ENCODE measurements around the gene IL18R1. TPM values are rescaled to one million over a fixed set of nuclear protein-coding genes. Genes with fewer than 3 reads are reported as not detected.
A peak's percentile ranks its signal among the peaks of the same experiment; 100 is the strongest.

The IL18R1 gene
- total RNA-seq, 1 experiment from 2014 or later: 0.08 TPM

DNA sequence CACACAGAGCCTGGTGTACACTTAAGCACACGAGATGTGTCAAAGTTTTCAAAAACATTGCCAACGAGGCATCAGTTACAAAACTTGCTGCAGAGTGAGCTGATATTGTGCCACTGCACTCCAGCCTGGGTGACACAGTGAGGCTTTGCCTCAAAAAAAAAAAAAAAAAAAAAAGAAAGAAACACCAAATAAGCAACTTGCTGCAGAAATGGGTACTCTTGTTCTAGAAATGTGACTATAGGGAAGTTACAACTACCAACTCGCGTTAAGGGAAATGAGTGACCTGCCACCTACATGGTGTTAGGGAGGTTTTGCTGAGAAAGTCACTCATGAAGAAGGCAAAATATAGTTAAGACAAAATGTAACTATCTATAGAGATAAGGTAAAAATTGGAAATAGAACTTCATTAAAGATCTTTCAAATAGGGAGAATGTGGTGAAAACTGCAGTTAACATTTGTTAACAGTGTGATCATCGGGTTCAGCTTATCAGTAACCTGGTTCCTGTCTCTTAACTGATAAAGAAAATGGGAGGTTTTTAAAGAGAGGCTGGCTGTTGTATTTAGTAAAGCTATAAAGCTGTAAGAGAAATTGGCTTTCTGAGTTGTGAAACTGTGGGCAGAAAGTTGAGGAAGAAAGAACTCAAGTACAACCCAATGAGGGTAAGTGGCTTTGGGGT lies 44.5 kb upstream of the IL18R1 start, which contains the start of gene IL1RL1:
IL1RL1 (plus strand) TSS at position 600 of the 677 bp plus-strand sequence. CDS start 26,702 bp downstream, outside the sequence.
- in situ Hi-C loops (cut with HindIII; ENCODE audit: low pct_unique_long_range_greater_than_20kb, low sequenced_read_pairs) (no loop called here), intact Hi-C loops (cut with micrococcal nuclease; ENCODE audit: unreplicated experiment) (no loop called here)
- POLR2A ChIA-PET: no interaction called here
- Histone ChIP-seq H3K27me3 (ENCODE audit: control insufficient read depth, insufficient read depth, low read length) (0 out of 2 replicates have a peak, but pooled peaks cover 2% of the 10 kb centered on the region), H3K4me3 (ENCODE audit: low read depth in 2 of 2, low read length in 2 of 2) (no peak within 1 kb of the TSS), H3K4me1 (ENCODE audit: control insufficient read depth, insufficient read depth, low read length) (no peaks in the 10 kb centered on the region), H3K36me3 (ENCODE audit: control insufficient read depth, insufficient read depth, low read length) (no peaks in the 10 kb centered on the region), H3K27ac (ENCODE audit: low read length) (no peak within 1 kb of the TSS), H3K9me3 (ENCODE audit: control insufficient read depth, insufficient read depth, low read depth, low read length) (no peaks in the 10 kb centered on the region)
- DNase-seq (ENCODE audit: low read depth, low spot score): no peak
- TF ChIP-seq, protein P1, sequence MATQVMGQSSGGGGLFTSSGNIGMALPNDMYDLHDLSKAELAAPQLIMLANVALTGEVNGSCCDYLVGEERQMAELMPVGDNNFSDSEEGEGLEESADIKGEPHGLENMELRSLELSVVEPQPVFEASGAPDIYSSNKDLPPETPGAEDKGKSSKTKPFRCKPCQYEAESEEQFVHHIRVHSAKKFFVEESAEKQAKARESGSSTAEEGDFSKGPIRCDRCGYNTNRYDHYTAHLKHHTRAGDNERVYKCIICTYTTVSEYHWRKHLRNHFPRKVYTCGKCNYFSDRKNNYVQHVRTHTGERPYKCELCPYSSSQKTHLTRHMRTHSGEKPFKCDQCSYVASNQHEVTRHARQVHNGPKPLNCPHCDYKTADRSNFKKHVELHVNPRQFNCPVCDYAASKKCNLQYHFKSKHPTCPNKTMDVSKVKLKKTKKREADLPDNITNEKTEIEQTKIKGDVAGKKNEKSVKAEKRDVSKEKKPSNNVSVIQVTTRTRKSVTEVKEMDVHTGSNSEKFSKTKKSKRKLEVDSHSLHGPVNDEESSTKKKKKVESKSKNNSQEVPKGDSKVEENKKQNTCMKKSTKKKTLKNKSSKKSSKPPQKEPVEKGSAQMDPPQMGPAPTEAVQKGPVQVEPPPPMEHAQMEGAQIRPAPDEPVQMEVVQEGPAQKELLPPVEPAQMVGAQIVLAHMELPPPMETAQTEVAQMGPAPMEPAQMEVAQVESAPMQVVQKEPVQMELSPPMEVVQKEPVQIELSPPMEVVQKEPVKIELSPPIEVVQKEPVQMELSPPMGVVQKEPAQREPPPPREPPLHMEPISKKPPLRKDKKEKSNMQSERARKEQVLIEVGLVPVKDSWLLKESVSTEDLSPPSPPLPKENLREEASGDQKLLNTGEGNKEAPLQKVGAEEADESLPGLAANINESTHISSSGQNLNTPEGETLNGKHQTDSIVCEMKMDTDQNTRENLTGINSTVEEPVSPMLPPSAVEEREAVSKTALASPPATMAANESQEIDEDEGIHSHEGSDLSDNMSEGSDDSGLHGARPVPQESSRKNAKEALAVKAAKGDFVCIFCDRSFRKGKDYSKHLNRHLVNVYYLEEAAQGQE (IDR thresholded peaks at IDR 0.05; ENCODE audit: insufficient read depth in 1 of 2, low read depth in 2 of 2, low read length in 1 of 2): no peak
- TF ChIP-seq TCF7L2 (IDR thresholded peaks at IDR 0.05; ENCODE audit: low read depth, low read length) (no peak), POLR2AphosphoS5 (IDR thresholded peaks at IDR 0.05; ENCODE audit: low read depth, low read length) (no peak), SIN3A (IDR thresholded peaks at IDR 0.05; ENCODE audit: borderline replicate concordance, insufficient read depth, low read depth, low read length) (no peak)
- TF ChIP-seq, protein P2, sequence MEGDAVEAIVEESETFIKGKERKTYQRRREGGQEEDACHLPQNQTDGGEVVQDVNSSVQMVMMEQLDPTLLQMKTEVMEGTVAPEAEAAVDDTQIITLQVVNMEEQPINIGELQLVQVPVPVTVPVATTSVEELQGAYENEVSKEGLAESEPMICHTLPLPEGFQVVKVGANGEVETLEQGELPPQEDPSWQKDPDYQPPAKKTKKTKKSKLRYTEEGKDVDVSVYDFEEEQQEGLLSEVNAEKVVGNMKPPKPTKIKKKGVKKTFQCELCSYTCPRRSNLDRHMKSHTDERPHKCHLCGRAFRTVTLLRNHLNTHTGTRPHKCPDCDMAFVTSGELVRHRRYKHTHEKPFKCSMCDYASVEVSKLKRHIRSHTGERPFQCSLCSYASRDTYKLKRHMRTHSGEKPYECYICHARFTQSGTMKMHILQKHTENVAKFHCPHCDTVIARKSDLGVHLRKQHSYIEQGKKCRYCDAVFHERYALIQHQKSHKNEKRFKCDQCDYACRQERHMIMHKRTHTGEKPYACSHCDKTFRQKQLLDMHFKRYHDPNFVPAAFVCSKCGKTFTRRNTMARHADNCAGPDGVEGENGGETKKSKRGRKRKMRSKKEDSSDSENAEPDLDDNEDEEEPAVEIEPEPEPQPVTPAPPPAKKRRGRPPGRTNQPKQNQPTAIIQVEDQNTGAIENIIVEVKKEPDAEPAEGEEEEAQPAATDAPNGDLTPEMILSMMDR (IDR thresholded peaks at IDR 0.05): no peak
- BruUV-seq (replicated peaks): no TSS peak
- ATAC-seq: no peak
- CTCF ChIA-PET: no interaction called here

DNA sequence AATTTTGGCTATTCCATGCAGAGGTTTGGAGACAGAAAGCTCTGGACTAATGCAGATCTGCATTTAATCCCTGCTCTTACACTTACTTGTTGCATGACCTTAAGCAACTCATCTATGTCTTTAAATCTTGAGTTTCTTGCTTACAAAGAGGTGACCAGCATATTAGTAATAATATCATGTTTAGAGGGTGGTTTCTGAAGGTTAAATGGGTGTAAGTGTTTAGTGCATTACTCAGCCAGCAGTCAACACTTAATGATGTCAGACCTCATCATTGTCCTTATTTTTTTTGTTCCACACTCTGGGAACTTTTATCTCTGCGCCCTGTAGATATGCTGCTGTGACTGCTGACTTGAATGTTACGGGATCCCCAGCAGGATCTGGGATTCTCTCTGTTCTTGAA lies 42.6 kb upstream of the IL18R1 start:
- no peaks in the 10 kb centered on the region for H3K4me1 ChIP-seq (ENCODE audit: control insufficient read depth, insufficient read depth, low read length)
- in situ Hi-C loops (cut with HindIII; ENCODE audit: low pct_unique_long_range_greater_than_20kb, low sequenced_read_pairs) (no loop called here), intact Hi-C loops (cut with micrococcal nuclease; ENCODE audit: unreplicated experiment) (no loop called here)

More for the DNA sequence above, 42.6 kb upstream of the IL18R1 start:
- TF ChIP-seq, protein P2 (IDR thresholded peaks at IDR 0.05): no peak
- TF ChIP-seq TCF7L2 (IDR thresholded peaks at IDR 0.05; ENCODE audit: low read depth, low read length): no peak
- TF ChIP-seq, protein P1 (IDR thresholded peaks at IDR 0.05; ENCODE audit: insufficient read depth in 1 of 2, low read depth in 2 of 2, low read length in 1 of 2): no peak
- TF ChIP-seq POLR2AphosphoS5 (IDR thresholded peaks at IDR 0.05; ENCODE audit: low read depth, low read length): no peak
- TF ChIP-seq SIN3A (IDR thresholded peaks at IDR 0.05; ENCODE audit: borderline replicate concordance, insufficient read depth, low read depth, low read length): no peak
- ATAC-seq: 0 out of 2 replicates have a peak, but pooled peaks have one; percentile 42
- no TSS peak for BruUV-seq (replicated peaks)
- H3K36me3 ChIP-seq (ENCODE audit: control insufficient read depth, insufficient read depth, low read length): no peaks in the 10 kb centered on the region
- no peak overlapping the region for H3K4me3 ChIP-seq (ENCODE audit: low read depth in 2 of 2, low read length in 2 of 2)
- ChIA-PET POLR2A (no interaction called here), CTCF (no interaction called here)
- no peak overlapping the region for H3K27ac ChIP-seq (ENCODE audit: low read length)
- H3K9me3 ChIP-seq (ENCODE audit: control insufficient read depth, insufficient read depth, low read depth, low read length): no peaks in the 10 kb centered on the region
- H3K27me3 ChIP-seq (ENCODE audit: control insufficient read depth, insufficient read depth, low read length): no peaks in the 10 kb centered on the region
- DNase-seq (ENCODE audit: low read depth, low spot score): peak; percentile 51
